HG02798 (cell line): ENCODE data around the gene ZNF205.

ENCODE experiments used
- ATAC-seq: cut with Tn5 transposase; IDR thresholded peaks from one replicate; pipeline ENCODE4 v1.9.1; 2021; ENCODE audit warnings: mild to moderate bottlenecking; ENCODE audit not compliant: unreplicated experiment, poor library complexity

The ZNF205 gene

DNA sequence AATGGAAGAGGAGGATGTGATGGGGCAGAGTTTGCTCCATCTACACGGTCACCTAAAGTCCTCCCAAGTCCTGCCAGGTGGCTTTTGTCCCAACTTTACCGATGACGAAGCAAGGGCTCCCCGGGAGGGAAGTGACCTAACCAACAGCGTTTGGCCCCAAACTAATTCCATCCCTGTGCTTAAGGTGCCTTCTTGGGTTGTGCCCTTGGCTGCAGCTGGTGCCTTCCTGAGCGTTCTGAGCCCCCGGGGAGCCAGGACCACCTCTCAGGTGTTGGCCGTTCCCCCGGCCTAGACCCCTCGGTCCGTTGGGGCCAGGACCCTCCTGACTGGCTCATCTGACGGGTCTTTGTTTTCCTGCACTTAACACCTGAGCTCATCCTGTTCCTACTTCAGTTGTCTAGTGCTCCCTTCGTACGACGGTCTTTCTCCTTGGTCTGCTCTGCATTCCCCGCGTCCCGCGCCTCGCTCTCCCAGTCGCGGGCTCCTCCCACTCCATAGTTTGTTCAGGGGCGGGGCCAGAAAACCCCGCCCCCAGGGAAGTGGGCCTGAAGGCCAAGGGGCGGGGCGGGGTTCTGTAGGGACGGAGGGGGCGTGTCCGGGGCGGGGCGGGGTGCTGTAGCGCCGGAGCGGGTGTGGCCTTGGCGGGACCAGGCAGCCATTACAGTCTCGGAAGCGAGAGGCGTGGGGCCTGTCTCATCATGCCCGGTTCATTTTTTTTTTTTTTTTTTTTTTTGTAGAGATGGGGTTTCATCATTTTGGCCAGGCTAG lies 12.5 kb upstream of the ZNF205 start:
- peak; percentile 76 for ATAC-seq

DNA sequence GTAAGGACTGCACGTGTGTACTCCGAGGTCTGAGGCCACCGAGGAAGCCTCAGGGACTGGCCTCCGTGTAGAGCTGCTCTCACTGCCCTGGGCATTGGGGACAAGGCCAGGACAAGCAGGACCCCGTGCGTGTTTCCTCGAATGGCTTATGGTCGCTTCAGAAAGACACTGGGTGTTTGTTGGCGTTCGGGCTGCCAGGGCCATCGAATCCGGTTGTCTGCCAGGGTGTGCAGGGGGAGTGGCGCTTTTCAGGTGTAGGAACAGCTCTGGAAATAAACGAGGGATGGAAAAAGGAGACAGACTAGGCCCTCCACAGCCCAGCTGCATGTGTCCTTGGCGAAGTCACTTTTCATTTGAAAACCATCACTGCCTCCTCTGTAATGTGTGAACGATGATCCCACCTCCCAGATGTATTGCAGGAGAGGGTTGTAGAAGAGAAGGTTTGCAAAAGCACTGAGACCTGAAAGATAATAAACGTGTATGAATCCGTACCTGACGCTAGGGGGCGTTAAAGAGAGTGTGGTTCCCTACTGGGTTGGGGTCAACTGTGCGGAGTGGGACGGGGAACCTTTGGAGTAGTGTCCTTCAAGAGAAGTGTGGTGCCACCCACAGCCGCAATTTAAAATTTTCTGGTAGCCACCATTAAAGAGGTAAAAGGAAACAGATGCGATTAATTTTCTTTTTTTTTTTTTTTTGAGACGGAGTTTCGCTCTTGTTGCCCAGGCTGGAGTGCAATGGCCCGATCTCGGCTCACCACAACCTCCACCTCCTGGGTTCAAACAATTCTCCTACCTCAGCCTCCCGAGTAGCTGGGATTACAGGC lies 11.2 kb upstream of the ZNF205 start:
- no peak for ATAC-seq

DNA sequence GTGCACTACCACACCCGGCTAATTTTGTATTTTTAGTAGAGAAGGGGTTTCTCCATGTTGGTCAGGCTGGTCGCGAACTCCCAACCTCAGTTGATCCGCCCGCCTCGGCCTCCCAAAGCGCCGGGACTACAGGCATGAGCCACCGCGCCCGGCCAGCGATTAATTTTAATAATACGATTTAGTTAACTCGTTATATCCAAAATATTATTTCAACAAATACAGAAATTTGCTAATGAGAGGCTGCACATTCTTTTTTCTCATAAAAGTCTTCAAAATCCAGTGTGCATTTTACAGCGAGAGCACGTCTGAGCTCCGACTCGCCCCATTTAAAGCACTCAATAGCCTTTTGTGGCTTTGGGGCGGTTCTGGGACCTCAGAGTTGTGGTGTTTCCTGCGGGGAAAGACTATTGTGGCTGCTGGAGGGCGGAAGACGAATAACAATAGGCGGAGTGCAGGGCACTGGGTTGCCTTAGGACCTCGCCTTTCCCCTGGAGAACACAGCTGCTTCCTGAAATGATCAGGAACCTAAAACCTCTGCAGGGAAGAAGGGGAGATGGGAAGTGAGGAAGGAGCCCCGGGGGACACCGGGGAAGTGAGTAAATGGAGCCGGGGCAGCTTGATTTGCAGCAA lies 10.4 kb upstream of the ZNF205 start:
- ATAC-seq: no peak

DNA sequence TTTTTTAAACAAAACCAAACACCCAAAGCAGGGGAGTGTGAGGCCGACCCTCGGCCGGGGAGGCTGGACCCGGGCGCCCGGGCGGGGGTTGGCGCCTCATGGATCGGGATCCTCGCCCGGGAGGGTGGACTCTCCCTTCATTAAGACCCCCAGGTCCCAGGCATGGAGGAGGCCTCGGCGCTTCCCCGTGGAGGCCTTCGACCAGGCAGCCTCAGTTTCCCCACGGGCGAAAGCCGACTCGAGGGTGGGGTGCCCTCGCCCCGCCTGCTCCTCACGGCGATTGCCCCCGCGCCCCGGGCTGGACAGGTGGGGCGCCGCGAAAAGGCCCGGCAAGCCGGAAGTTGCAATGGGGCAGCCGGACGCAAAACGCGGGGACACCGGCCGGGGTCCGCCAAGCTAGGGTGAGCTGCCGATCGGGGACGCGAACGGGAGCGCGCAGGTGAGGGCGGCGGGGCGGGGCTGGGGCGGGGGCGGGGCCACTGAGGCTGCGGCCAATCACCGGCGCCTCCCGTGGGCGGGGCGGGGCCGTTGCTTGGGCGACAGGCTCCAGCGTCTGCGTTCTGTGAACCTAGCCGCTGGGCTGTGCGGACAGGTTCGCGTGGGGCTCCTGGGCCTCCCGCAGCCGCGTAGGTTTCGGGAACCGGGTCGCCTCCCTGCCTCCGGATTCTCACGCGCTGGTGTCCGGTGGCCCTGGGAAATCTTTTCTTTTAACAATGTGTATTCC lies 6.0 kb upstream of the ZNF205 start:
- ATAC-seq: peak; percentile 91

DNA sequence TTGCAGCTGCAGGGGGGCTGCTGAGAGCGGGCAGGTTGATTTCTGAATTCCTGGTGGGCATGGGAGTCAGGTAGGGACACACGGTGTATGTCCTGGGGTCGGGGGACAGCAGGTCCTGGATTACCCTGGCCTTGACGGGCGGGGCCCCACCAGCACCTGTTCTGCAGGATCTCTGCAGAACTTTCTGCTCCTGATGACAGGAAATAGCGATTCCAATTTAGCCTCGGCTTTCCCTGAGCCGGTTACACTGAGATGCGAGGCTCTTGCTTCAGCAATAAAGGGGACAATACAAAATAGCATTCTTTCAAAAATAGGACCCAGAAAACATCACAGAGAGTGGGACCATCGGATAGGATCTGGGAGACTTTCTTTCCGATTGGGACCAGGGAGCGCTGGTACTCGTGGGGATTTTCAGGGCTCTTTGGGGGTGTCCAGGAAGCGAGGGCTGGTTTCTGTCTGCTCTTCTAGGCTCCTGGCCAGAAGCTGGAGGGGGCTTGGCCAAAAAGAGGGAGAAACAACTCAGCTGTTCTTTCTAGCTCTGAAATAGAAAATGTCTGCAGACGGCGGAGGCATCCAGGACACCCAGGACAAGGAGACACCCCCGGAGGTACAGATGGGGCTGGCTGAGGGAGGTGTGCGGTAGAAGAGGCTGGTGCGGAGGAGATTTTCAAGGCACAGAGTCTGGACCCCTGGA lies 642 bp downstream of the ZNF205 start:
- ATAC-seq: no peak

DNA sequence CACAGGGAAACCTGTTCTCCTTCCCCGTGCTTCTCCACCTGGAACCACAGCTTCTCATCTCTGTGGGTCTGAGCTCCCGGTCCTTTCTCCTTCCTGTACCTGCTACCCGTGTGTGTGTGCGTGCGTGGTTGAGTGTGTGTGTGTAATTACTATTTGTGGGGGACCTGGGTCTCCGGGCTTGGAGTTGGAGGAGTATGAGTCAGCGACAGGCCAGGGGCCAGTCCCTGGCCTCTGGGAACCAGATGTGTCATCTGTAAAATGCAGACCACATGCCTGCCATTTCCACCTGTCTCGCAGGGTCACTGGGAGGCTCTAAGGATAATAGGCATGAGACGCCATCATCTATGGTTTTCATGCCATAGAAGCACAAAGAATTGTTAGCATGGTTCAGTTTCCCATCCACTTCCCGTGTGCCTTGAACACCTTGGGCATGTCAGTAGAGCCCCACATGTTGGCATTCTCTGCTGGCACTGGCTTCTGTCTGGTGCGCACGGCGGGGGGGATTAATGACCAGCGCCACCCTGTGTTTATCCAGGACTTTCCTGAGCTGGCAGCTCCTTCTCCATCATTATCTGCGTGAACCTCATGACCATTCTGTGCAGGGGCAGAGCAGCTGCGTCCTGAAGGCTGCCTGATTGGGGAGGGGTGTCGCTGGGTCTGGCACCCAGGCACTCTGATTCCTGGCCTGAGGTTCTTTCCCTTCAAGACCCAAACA lies 1.5 kb downstream of the ZNF205 start:
- ATAC-seq: no peak

DNA sequence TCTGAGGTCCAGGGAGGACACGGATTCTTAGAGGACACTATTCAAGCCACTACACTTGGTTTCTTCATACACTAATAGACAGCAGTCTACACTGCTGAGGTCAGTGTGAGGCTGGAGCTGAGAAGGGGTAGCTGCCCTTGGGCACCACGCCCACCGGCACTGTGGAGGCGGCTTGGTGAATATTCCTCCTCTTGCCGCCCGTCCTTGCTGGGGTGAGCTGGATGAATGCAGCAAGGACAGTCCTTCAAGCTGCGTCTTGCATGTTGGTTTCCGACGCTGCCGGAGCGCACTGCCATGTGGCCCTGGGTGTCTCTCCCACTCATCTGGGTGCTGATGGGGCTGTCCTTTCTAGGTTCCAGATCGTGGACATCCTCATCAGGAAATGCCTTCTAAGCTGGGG lies 2.6 kb downstream of the ZNF205 start:
- no peak for ATAC-seq

DNA sequence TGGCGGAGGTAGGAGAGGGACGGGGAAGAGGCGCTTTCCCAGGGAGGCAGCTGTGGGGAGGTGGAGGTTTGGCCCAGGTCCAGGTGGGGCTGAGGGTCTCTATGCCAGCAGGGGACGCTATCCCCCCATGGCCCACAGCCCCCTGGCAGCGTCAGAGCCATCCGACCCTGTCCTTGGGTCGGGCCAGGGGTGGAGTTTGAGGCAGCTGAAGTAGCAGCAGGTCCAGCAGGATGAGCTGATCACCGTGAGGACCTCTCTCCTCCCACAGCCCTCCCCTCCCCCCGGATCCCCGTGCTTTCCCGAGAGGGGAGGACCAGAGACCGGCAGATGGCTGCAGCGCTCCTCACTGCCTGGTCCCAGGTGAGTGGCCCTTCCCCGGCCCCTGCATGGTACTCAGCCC lies 3.2 kb downstream of the ZNF205 start:
- ATAC-seq: no peak

DNA sequence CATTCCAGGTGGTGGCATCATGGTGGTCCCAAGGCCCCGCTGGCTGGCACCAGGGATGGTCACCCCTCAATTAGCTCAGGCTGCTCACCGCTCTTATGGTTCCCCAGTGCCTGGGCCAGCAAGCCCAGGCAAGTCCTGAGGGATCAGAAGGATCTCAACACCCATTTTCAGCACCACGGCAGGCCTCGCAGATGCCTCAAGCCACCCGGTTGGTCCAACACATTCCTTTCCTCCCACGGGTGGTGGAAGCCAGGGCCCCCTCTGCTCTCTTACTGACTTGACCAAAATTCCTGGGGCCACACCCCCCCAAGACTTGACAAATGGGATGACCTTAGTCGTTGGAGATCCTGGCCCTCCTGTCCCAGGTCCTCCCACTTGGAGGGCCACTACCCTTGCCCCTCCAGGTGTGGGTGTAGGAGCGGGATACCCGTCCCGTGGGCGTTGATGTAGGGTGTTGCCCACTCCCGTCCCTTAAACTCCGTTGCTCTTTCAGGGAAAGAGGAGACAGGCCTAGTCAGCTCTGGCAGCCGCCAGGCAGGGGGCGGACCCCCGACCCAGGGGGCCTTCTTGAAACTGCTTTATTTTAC lies 5.9 kb downstream of the ZNF205 start:
- ATAC-seq: no peak

DNA sequence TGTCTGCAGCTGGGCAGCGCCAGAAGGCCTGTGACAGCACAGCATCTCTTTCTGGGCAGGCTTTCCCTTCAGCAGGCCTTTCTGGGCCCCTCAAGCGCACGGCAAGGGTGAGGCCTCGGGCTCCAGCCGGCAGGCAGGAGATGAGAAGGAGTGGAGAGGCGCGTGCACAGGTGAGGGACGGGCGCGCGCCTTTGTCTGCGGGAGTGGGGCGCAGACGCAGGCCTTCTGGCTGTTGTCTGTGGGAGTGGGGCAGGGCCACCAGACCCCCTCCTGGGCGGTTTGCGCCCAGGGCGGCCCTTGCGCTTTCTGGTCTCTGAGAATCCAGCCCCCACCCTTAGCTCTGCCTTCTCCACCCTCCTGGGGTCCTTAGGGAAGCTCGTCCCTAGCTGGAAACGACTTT lies 6.5 kb downstream of the ZNF205 start:
- no peak for ATAC-seq

DNA sequence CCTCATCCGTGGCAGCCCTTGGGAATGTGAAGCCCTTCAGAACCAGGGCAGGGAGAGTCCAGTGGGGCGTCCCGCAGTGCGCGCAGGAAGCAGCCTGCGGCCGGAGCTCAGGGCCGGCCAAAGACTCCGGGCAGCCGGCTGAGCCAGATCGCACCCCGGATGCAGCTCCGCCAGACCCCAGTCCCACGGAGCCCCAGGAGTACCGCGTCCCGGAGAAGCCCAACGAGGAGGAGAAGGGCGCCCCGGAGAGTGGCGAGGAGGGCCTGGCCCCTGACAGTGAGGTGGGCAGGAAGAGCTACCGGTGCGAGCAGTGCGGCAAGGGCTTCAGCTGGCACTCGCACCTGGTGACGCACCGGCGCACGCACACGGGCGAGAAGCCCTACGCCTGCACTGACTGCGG lies 6.9 kb downstream of the ZNF205 start:
- ATAC-seq: no peak

DNA sequence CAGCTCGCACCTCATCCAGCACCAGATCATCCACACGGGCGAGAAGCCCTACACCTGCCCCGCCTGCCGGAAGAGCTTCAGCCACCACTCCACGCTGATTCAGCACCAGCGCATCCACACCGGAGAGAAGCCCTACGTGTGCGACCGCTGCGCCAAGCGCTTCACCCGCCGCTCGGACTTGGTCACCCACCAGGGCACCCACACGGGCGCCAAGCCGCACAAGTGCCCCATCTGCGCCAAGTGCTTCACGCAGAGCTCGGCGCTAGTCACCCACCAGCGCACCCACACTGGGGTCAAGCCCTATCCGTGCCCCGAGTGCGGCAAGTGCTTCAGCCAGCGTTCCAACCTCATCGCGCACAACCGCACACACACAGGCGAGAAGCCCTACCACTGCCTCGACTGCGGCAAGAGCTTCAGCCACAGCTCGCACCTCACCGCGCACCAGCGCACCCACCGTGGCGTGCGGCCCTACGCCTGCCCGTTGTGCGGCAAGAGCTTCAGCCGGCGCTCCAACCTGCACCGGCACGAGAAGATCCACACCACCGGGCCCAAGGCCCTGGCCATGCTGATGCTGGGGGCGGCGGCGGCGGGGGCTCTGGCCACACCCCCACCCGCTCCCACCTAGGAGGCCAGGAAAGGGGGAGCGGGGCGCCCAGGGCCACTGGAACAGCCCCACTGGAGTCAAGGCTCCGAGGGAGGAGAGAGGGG lies 7.5 kb downstream of the ZNF205 start:
- no peak for ATAC-seq

DNA sequence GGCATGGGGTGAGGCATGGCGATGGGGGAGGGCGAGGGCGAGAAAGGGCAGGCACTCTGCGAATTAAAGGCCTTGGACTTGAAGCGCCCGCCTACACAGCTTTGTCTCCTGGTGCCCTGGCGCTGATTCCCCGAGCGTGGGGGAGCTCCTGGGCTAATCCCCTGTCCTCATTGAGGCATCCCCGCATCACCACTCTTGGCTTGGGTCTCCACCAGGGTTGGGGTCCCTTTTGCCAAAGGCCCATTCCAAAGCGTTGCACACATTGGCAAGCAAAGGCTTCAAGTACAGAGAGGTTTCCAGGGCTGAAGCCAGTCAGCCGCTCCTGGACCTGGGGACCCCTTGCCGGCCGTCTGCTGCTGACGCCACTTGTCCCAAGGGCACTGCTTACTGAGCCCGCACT lies 8.0 kb downstream of the ZNF205 start:
- no peak for ATAC-seq

DNA sequence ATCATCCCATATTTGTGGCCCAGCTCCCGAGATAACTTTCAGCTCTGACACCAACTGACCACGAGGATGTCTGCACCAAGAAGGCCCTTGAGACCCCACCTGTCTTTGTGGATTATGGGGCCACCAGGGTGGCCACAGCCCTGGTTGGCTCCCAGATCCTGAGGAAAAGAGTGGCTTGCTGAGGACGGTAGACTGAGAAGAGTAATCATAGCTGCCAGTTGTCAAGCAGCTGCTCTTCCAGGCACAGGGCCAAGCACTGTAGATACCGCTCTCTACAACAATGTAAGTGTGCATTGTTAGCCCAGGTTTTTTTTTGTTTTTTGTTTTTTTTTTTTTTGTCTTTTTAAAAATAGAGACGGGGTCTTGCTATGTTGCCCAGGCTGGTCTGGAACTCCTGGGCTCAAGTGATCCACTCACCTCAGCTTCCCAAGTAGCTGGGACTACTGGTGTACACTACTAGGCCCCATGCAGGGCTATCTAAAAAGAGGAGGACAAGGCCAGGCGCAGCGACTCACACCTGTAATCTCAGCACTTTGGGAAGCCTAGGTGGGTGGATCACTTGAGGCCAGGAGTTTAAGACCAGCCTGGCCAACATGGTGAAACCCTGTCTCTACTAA lies 9.6 kb downstream of the ZNF205 start:
- no peak for ATAC-seq

DNA sequence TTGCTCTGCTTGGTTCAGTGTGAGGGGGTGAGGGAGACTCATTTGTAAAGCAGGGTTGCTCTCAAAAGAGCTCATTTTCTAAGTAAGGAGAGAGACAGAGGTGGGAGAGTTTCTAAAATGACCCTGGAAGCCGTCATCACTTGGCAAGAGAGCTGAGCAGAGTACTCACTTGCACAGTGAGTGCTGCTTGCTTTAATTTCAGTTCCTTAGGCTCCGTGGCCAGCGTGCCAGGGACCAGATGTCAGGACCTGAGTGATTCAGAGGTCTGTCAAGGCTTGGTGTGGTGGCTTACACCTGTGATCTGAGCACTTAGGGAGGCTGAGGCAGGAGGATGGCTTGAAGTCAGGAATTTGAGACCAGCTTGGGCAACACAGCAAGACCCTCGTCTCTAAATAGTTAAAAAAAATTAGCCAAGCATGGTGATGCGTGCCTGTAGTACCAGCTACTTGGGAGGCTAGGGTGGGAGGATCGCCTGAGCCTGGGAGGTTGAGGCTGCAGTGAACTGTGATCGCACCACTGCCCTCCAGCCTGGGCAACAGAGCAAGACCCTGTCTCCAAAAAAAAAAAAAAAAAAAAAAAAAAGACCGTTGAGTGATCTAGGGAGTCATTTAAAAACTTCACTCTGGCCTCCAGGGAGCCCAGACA lies 10.7 kb downstream of the ZNF205 start:
- no peak for ATAC-seq

DNA sequence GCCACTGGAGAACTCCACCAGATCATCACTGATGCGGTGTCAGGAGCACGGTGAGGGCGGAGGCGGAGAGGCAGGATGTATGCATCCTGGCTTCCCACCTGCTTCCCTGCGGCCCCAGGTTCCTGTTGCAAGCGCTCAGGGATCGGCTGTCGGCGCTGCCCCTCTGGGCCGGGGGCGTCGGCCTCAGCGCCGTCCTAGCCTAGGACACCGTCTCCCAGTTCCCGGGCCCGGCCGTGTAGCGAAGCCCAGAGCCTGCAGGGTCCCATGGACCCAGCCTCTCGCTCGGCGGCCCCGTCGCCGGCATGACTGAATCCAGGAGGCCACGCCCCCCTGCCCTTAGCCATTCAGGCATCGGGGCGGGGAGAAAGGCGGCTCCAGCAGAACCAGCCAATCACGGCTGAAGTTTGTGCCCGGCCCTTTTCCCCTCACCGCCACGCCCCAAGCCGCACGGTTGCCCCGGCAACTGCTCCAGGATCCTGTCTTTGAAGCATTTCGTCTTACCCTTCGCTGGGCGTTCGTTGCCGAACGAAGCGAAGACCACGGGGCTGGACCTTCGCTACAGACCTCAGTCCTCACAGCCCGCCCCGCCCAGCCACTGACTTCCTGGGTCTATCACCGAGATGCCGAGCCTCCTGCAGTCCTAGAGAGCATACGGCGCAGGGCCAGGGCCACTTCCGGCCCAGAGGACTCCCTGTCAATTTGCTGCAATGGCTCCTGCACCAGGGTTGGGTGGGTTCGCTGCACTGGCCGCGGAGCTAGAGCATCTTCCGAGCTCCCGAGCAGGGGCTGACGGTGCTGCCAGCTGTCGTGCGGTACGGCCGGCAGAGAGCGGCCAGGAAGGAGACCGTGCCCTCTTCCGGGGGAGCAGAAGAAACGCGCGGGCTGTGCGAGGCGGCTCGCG lies 11.8 kb downstream of the ZNF205 start:
- peak; percentile 90 for ATAC-seq

DNA sequence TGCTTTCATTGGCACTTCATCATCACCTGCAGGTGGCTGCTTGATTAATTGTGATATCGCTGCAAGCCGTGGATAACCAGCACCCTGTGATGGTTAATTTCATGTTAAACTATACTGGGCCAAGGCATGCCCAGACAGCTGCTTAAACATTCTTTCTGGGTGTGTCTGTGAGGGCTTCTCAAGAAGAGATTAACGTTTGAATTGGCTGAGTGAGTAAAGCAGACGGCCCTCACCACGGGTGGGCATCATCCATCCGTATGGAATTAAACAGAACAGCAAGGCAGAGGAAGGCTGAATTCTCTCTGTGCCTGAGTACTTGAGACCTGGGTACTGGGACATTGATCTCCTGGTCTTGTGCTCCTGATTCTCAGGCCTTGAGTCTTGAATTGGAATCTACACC lies 15.4 kb downstream of the ZNF205 start:
- ATAC-seq: no peak
